ENCODE measurements around the gene ATF7IP2.
"Not testable (repeated sequence)": the region's sequence is repeated elsewhere in the genome, so short reads cannot be mapped to it uniquely, and the experiment has no call there.

Gene ATF7IP2, protein sequence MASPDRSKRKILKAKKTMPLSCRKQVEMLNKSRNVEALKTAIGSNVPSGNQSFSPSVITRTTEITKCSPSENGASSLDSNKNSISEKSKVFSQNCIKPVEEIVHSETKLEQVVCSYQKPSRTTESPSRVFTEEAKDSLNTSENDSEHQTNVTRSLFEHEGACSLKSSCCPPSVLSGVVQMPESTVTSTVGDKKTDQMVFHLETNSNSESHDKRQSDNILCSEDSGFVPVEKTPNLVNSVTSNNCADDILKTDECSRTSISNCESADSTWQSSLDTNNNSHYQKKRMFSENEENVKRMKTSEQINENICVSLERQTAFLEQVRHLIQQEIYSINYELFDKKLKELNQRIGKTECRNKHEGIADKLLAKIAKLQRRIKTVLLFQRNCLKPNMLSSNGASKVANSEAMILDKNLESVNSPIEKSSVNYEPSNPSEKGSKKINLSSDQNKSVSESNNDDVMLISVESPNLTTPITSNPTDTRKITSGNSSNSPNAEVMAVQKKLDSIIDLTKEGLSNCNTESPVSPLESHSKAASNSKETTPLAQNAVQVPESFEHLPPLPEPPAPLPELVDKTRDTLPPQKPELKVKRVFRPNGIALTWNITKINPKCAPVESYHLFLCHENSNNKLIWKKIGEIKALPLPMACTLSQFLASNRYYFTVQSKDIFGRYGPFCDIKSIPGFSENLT
- 4.7 to 14.9 (median 9.1) reads per million in 18 experiments for total RNA-seq

GRCh38 chr16:10385725-10386516, at the start of gene ATF7IP2:
Gene ATF7IP2, plus strand, starts transcription at chr16:10386061. Its CDS starts 44,560 bp downstream, at chr16:10430621.
- DNase-seq = peak; percentile 80 to 92

GRCh38 chr16:10338426-10338825, 47.4 kb upstream of the ATF7IP2 start:
- no peak for DNase-seq

- DNase-seq = peak; percentile 65 to 67
These were observed 45.8 kb upstream of the ATF7IP2 start for GRCh38 chr16:10339777-10340732.

GRCh38 chr16:10343124-10343760, 42.6 kb upstream of the ATF7IP2 start:
- DNase-seq = no peak

GRCh38 chr16:10344699-10345098, 41.2 kb upstream of the ATF7IP2 start:
- not testable (repeated sequence) for DNase-seq

DNA sequence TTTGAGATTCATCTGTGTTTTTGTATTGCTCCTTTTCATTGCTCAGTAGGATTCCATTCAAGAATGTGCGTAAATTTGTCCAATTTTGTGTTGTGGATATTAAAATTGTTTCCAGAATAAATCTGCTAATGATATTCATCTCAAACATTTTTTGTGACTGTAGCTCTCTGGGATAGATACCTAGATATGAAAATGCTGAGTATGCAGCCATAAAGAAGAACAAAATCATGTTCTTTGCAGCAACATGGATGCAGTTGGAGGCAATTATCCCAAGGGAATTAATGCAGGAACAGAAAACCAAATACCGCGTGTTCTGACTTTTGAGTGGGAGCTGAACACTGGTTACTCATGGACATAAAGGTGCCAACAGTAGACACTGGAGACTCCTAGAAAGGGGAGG, 40.2 kb upstream of the ATF7IP2 start:
- no peak for DNase-seq

DNA sequence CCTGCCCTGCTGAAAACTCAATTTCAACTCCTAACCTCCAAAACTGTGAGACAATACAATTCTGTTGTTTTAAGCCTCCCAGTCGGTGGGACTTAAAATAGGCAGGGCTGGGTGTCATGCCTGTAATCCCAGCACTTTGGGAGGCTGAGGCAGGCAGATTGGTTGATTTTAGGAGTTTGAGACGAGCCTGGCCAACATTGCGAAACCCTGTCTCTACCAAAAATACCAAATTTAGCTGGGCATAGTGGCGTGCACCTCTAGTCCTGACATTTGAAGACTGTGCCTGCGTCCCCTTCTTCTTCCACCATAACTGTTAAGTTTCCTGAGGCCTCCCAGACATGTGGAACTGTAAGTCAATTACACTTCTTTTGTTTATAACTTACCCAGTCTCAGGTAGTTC, 36.0 kb upstream of the ATF7IP2 start:
- DNase-seq = no peak

GRCh38 chr16:10352262-10352661, 33.6 kb upstream of the ATF7IP2 start:
- no peak for DNase-seq

- no peak for DNase-seq
These were observed 30.3 kb upstream of the ATF7IP2 start for GRCh38 chr16:10355589-10355988.

DNA sequence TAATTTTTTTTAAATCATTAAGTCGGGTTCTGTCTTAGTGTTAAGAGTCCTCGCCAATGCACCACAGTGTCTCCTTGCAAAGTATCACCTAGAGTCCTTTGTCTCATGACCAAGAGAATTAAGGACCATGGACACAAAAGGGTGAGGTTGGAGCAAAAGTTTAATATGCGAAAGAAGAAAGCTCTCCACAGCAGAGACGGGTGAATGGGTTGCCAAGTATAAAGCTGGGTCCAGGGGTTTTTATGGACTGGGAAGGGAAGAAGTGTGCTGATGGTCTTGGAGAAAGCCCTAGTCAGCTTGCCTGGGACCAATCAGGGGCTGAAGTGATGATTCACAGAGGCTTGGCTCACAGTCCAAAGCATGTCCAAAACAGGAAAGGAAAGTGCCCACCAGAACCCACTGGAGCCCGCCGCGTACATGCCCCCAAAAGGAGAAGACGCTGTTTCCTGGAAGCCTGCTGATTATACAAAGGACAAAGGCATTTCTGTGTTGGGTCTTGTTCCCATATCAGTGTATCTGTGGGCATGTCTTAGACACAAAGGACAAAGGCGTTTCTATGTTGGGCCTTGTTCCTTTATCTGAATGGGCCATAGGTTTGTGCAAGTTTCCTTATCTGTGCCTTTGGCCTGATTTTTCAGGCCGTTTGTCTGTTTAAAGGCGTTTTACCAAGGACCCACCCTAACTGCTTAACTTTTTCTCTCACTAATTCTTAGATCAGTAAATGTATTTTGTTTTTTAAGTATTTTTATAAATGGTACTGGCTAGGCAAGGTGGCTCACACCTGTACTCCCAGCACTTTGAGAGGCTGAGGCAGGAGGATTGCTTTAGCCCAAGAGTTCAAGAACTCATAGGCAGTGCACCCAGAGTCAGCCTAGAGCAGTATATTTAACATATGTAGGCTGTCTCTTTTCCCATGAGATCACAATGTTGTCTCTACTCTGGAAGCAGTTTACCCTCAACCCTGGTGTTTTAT, 28.7 kb upstream of the ATF7IP2 start:
- DNase-seq = no peak

- not testable (repeated sequence) for DNase-seq
These were observed 24.1 kb upstream of the ATF7IP2 start for GRCh38 chr16:10361747-10362076.

DNA sequence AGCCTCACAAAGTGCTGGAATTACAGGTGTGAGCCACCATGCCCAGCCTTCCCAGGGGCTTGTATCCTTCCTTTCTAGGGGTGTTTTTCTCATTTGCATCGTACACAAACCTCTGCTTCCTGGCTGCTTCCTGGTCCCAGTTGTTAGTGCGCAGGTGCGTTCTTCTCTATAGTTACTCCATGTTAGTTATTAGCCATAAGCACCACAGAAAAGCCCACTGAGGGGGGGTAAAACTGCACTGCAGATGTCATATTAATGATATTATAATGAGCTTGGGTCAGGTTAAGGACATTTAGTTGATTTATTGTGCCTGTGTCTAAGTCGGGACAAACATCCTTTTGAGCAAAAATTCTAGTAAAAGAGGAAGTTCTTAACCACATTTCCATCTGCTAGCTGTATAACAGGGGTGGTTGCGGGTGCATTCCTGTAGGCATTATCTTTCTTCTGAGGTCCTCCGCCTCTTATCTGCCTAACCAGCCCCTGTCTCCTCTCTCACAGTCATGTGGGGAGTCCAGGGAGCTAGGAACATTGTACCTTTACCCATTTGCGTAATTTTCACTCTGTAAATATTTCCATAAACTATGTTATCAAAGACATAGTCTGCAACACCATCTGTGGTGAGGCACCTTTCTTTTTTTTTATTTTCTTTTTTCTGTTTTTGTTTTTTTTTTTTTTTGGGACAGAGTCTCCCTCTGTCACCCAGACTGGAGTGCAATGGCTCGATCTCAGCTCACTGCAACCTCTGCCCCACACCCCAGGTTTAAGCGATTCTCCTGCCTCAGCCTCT, 23.6 kb upstream of the ATF7IP2 start:
- DNase-seq = peak in 1 of 2 donors; percentile 13

- DNase-seq = not testable (repeated sequence)
These were observed 23.0 kb upstream of the ATF7IP2 start for GRCh38 chr16:10362864-10363197.

GRCh38 chr16:10366619-10367018, 19.2 kb upstream of the ATF7IP2 start:
- not testable (repeated sequence) for DNase-seq

DNA sequence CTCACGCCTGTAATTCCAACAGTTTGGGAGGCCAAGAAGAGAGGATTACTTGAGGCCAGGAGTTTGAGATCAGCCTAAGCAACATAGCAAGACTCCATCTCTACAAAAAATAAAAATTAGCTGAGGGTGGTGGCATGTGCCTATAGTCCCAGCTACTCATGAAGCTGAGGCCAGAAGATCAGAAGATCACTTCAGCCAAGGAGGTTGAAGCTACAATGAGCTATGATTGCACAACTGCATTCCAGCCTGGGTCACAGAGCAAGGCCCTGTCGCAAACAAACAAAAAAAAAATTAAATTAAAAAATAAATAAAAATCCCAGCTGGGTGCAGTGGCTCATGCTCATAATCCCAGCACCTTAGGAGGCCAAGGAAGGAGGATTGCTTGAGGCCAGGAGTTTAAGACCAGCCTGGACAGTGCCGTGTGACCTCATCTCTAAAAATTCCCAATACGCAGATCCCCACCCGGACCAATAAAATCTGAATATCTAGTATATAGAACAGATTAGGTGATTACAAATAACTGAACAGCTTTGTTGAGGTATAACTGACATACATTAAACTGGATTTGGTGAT, 18.2 kb upstream of the ATF7IP2 start:
- no peak for DNase-seq

DNA sequence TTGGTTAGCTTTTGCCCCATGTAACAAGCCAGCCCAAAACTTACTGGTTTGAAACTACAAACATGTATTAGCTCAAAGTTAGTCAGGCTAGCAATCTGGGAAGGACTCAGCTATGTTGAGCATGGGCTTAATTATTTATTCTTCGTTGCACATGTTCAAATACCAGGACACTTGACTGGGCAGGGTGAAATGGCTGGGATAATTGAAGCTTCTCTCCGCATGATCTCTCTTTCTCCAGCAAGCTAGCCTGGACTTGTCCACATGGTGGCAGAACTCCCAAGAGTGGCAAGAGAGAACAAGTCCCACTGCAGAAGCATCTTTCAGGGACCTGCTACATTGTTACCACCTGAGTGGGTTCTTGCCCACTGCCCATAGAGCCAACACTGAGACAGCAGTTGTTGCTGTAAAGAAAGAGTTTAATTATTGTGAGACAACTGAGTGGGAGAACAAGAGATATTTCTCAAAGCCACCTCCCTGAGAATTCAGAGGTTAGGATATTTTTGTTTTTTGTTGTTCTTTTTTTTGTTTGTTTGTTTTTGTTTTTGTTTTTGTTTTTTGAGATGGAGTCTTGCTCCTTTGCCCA, 16.8 kb upstream of the ATF7IP2 start:
- no peak for DNase-seq

DNA sequence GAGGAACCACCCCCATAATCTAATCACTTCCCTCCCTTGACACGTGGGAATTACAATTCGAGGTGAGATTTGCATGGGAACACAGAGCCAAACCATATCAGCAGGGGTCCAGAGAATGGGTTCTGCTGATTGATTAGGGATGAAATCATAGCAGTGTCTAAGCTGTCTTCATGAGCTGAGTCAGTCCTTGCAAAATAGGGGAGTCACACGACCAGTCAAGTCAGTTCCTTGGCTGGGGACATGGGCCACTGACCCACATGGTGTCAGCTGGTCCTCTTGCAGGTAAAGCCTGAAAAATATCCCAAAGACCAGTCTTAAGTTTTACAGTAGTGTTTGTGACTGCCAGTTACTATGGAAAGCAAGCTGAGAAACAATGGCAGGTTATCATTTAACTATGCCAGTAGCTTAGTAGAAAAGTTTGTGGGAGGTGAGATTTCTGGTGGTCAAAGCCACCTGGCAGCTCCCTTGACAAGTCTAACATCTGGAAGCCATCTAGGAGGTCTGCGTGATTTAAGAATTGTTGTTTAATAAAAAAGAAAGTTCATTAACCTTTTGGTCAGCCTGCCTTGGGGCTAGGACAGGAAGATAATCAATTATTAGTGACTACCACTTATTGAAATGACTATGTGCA, 15.7 kb upstream of the ATF7IP2 start:
- no peak for DNase-seq

GRCh38 chr16:10371592-10371991, 14.3 kb upstream of the ATF7IP2 start:
- no peak for DNase-seq
